Muscle layer of duodenum (tissue), 2 donors: Measurements from ENCODE around the gene EXO1.

ENCODE experiments used
- H3K27ac ChIP-seq: one replicate; pipeline ENCODE4 v1.7.0; 2013; ENCODE audit warnings: mild to moderate bottlenecking, low read length
- H3K27me3 ChIP-seq: one replicate; pipeline ENCODE4 v1.7.0; 2013; ENCODE audit warnings: low read depth, mild to moderate bottlenecking, control low read depth, low read length
- H3K36me3 ChIP-seq, 2 donors: one replicate each; pipeline ENCODE4 v1.7.0; 2013; ENCODE audit warnings: low read length in 2 of 2, control low read depth in 1 of 2, mild to moderate bottlenecking in 1 of 2; ENCODE audit not compliant: insufficient read depth in 2 of 2, control insufficient read depth in 1 of 2
- H3K4me1 ChIP-seq, 2 donors: one replicate each; pipeline ENCODE4 v1.7.0; 2013; ENCODE audit warnings: low read length in 2 of 2, mild to moderate bottlenecking in 2 of 2, control low read depth in 1 of 2, moderate library complexity in 1 of 2; ENCODE audit not compliant: insufficient read depth in 2 of 2, control insufficient read depth in 1 of 2
- H3K4me3 ChIP-seq, 2 donors: one replicate each; pipeline ENCODE4 v1.7.0; 2013; ENCODE audit warnings: low read length in 2 of 2, low read depth in 1 of 2, mild to moderate bottlenecking in 1 of 2
- H3K9me3 ChIP-seq, 2 donors: one replicate each; pipeline ENCODE4 v1.7.0; 2013; ENCODE audit warnings: low read length in 2 of 2, control low read depth in 1 of 2, mild to moderate bottlenecking in 1 of 2; ENCODE audit not compliant: control insufficient read depth in 1 of 2
- donor health status: healthy.

EXO1 gene

GRCh38 chr1:241837901-241838300, 10.1 kb upstream of the EXO1 start:
- Histone ChIP-seq H3K27me3 (no peaks in the 10 kb centered on the region), H3K4me1 (no peaks in the 10 kb centered on the region), H3K4me3 (no peak overlapping the region), H3K27ac (no peak overlapping the region), H3K9me3 (no peaks in the 10 kb centered on the region), H3K36me3 (no peaks in the 10 kb centered on the region)

- no peak overlapping the region for H3K4me3 ChIP-seq
- no peak overlapping the region for H3K27ac ChIP-seq
- no peaks in the 10 kb centered on the region for H3K9me3 ChIP-seq
- H3K36me3 ChIP-seq, result no peaks in the 10 kb centered on the region
- H3K27me3 ChIP-seq, result no peaks in the 10 kb centered on the region
- H3K4me1 ChIP-seq, result no peaks in the 10 kb centered on the region
Measured at GRCh38 chr1:241838897-241839296, 9.1 kb upstream of the EXO1 start.

- Histone ChIP-seq H3K4me3 (no peak overlapping the region), H3K36me3 (no peaks in the 10 kb centered on the region), H3K9me3 (no peaks in the 10 kb centered on the region), H3K27me3 (no peaks in the 10 kb centered on the region), H3K27ac (no peak overlapping the region), H3K4me1 (no peaks in the 10 kb centered on the region)
Measured at GRCh38 chr1:241839369-241839979, 8.5 kb upstream of the EXO1 start.

GRCh38 chr1:241840164-241840563, 7.8 kb upstream of the EXO1 start:
- Histone ChIP-seq H3K27ac (no peak overlapping the region), H3K27me3 (no peaks in the 10 kb centered on the region), H3K4me1 (no peaks in the 10 kb centered on the region), H3K4me3 (no peak overlapping the region), H3K36me3 (no peaks in the 10 kb centered on the region), H3K9me3 (no peaks in the 10 kb centered on the region)

GRCh38 chr1:241841691-241842090, 6.3 kb upstream of the EXO1 start:
- Histone ChIP-seq H3K9me3 (no peaks in the 10 kb centered on the region), H3K27ac (no peak overlapping the region), H3K36me3 (no peaks in the 10 kb centered on the region), H3K27me3 (no peaks in the 10 kb centered on the region), H3K4me1 (no peaks in the 10 kb centered on the region), H3K4me3 (no peak overlapping the region)

GRCh38 chr1:241842565-241842964, 5.4 kb upstream of the EXO1 start:
- Histone ChIP-seq H3K4me3 (no peak overlapping the region), H3K9me3 (no peaks in the 10 kb centered on the region), H3K4me1 (peaks cover 0 to 4% of the 10 kb centered on the region in 2 donors), H3K27ac (no peak overlapping the region), H3K27me3 (no peaks in the 10 kb centered on the region), H3K36me3 (no peaks in the 10 kb centered on the region)

GRCh38 chr1:241844593-241844992, 3.4 kb upstream of the EXO1 start:
- peaks cover 4 to 5% of the 10 kb centered on the region in 2 donors for H3K4me1 ChIP-seq
- no peak overlapping the region for H3K4me3 ChIP-seq
- no peak overlapping the region for H3K27ac ChIP-seq
- H3K36me3 ChIP-seq, result no peaks in the 10 kb centered on the region
- no peaks in the 10 kb centered on the region for H3K27me3 ChIP-seq
- no peaks in the 10 kb centered on the region for H3K9me3 ChIP-seq

- H3K4me3 ChIP-seq, result no peak overlapping the region
- H3K27me3 ChIP-seq, result no peaks in the 10 kb centered on the region
- H3K4me1 ChIP-seq, result peaks cover 4 to 5% of the 10 kb centered on the region in 2 donors
- H3K36me3 ChIP-seq, result no peaks in the 10 kb centered on the region
- no peak overlapping the region for H3K27ac ChIP-seq
- no peaks in the 10 kb centered on the region for H3K9me3 ChIP-seq
Measured at GRCh38 chr1:241846375-241846774, 1.6 kb upstream of the EXO1 start.

- H3K9me3 ChIP-seq, result no peaks in the 10 kb centered on the region
- peaks cover 4 to 5% of the 10 kb centered on the region in 2 donors for H3K4me1 ChIP-seq
- H3K36me3 ChIP-seq, result no peaks in the 10 kb centered on the region
- peak overlapping the region; percentile 83 to 86 for H3K4me3 ChIP-seq
- H3K27ac ChIP-seq, result no peak overlapping the region
- no peaks in the 10 kb centered on the region for H3K27me3 ChIP-seq
Measured at GRCh38 chr1:241846862-241847539, 1.0 kb upstream of the EXO1 start.

- no peaks in the 10 kb centered on the region for H3K36me3 ChIP-seq
- H3K4me3 ChIP-seq, result peak overlapping the region; percentile 83 to 86
- H3K9me3 ChIP-seq, result no peaks in the 10 kb centered on the region
- peaks cover 4 to 5% of the 10 kb centered on the region in 2 donors for H3K4me1 ChIP-seq
- H3K27ac ChIP-seq, result peak overlapping the region; percentile 87
- no peaks in the 10 kb centered on the region for H3K27me3 ChIP-seq
Measured at GRCh38 chr1:241847540-241847795, 536 bp upstream of the EXO1 start.

GRCh38 chr1:241848686-241849344, 811 bp downstream of the EXO1 start:
- Histone ChIP-seq H3K36me3 (no peaks in the 10 kb centered on the region), H3K4me1 (peaks cover 4 to 5% of the 10 kb centered on the region in 2 donors), H3K4me3 (peak overlapping the region; percentile 83 to 86), H3K27me3 (no peaks in the 10 kb centered on the region), H3K27ac (no peak overlapping the region), H3K9me3 (no peaks in the 10 kb centered on the region)

GRCh38 chr1:241849345-241849695, 1.3 kb downstream of the EXO1 start:
- H3K9me3 ChIP-seq, result no peaks in the 10 kb centered on the region
- H3K4me1 ChIP-seq, result peaks cover 4 to 5% of the 10 kb centered on the region in 2 donors
- no peak overlapping the region for H3K27ac ChIP-seq
- no peak overlapping the region for H3K4me3 ChIP-seq
- H3K27me3 ChIP-seq, result no peaks in the 10 kb centered on the region
- H3K36me3 ChIP-seq, result no peaks in the 10 kb centered on the region
